ENCODE measurements around the gene CDK10.

Gene CDK10

DNA sequence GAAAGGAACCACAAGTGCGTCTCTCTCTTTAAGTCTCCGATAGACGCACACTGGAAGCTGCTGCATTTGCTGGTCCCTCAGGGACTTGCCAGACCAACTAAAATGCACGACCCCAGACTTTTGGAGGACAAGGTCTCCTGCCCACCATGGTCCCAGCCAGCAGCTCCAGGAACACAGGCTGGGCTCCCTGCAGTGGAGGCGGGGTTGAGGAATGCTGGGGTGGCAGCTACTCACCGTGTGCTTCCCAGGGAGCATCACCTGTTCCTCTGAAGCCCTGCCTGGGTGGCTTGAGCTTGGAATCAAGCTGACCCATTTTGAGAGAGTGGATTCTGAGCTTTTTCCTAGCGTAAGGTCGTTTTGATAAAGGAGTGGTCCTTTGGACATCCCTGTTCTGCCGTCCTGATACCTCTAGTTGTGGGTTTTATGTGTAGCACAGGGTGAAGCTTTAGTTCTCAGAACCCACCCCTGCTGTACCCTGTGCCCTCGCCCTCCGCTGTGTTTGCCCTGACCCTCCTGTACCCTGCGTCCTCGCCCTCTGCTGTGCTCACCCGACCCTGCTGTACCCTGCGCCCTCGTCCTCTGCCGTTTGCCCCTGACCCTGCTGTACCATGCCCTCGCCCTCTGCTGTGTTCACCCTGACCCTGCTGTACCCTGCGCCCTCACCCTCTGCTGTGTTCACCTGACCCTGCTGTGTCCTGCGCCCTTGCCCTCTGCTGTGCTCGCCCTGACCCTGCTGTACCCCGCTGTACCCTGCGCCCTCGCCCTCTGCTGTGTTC, 45.8 kb downstream of the CDK10 start:
- DNase-seq (ENCODE audit: extremely low read depth in 1 of 2, low read depth in 1 of 2) = no peak

DNA sequence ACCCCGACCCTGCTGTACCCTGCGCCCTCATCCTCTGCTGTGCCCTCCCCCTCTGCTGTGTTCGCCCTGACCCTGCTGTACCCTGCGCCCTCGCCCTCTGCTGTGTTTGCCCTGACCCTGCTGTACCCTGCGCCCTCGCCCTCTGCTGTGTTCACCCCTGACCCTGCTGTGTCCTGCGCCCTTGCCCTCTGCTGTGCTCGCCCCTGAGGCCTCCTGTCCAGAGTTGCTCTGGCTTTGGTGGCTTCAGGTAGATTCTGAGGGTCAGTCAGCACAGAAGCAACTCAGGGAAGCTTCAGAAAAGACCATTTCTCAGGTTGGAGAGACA, 46.4 kb downstream of the CDK10 start:
- no peak for DNase-seq (ENCODE audit: extremely low read depth in 1 of 2, low read depth in 1 of 2)

DNA sequence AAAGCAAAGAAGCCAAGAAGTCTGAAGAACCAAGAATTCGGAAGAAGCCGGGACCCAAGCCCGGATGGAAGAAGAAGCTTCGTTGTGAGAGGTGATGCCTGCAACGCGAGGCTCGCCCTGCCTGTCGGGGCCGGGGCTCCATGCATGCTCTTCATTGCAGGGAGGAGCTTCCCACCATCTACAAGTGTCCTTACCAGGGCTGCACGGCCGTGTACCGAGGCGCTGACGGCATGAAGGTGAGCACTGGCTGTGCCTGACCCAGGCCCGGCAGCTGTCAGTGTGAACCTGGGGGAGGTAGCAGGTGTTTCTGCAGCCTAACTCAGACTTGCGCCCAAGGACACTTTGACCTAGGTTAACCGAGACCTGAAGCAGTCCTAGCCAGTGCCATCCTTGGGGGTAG, 46.8 kb downstream of the CDK10 start:
- no peak for DNase-seq (ENCODE audit: extremely low read depth in 1 of 2, low read depth in 1 of 2)

- no peak for DNase-seq (ENCODE audit: extremely low read depth in 1 of 2, low read depth in 1 of 2)
These were observed 47.3 kb downstream of the CDK10 start for GRCh38 chr16:89733792-89734191.

DNA sequence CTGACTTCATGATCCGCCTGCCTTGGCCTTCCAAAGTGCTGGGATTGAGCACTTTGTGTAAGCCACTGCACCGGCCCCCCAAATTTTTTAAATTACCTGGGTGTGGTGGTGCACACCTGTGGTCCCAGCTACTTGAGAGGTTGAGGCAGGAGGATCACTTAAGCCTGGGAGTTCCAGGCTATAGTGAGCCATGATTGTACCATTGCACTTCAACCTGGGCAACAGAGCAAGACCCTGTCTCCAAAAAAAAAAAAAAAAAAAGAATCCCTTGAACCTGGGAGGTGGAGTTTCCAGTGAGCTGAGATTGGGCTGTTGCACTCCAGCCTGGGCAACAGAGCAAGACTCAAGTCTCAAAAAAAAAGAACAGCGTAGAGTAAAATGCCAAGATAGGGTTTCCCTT, 50.1 kb downstream of the CDK10 start:
- DNase-seq (ENCODE audit: extremely low read depth in 1 of 2, low read depth in 1 of 2) = no peak

DNA sequence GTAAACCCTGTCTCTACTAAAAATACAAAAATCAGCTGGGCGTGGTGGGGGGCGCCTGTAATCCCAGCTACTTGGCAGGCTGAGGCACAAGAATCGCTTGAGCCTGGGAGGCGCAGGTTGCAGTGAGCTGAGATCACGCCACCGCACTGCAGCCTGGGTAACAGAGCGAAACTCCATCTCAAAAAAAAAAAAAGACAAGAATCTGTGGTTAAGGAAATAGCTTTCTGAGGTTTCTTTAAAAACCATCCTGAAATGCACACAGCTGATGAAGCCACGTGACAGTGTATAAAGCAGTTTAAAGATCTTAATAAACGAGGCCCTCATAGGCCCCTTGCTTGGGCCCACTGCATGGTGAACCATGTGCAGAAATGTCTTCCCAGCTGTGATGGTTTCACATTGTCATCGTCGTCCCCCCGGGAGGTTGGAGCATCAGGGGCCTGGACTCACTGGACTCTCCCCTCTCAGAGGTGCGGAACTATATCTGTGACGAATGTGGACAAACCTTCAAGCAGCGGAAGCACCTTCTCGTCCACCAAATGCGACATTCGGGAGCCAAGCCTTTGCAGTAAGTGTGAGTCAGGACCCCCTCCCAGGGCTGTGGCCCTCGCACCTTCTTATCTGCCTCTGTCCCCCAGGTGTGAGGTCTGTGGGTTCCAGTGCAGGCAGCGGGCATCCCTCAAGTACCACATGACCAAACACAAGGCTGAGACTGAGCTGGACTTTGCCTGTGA, 51.0 kb downstream of the CDK10 start:
- no peak for DNase-seq (ENCODE audit: extremely low read depth in 1 of 2, low read depth in 1 of 2)

GRCh38 chr16:89738072-89738377, 51.5 kb downstream of the CDK10 start:
- no peak for DNase-seq (ENCODE audit: extremely low read depth in 1 of 2, low read depth in 1 of 2)

- DNase-seq (ENCODE audit: extremely low read depth in 1 of 2, low read depth in 1 of 2) = no peak
These were observed 52.2 kb downstream of the CDK10 start for GRCh38 chr16:89738538-89739317.

- no peak for DNase-seq (ENCODE audit: extremely low read depth in 1 of 2, low read depth in 1 of 2)
These were observed 52.9 kb downstream of the CDK10 start for GRCh38 chr16:89739383-89739782.

DNA sequence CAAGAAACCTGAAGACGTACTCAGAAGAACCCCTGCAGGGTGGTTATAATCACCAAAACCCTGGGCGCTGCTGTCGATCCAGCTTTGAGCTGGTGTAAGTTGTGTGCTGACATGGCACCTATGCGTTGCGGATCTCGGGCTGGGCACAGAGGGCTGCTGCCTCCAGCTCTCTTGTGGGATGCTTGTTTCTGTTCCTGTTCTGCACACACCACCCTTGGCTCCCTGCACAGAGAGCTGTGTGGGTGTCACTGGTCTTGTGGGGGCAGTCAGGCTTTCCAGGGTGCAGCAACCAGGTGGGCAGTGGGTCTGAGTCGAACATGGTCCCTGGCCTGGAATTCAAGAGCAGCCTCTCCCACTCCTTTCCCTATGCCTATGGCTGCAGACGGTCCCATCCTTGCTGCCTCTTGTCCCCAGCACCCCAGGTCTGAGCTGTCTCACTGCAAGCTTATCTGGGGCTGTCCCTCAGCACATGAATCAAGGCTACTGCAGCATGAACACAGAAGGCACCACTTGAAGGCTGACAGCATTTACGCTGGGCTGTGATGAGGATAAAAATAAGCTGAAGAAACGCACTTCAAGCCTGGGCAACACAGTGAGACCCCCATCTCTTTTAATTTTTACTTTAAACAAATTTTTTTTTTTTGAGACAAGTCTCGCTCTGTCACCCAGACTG, 55.0 kb downstream of the CDK10 start:
- no peak for DNase-seq (ENCODE audit: extremely low read depth in 1 of 2, low read depth in 1 of 2)

- DNase-seq (ENCODE audit: extremely low read depth in 1 of 2, low read depth in 1 of 2) = no peak
These were observed 56.5 kb downstream of the CDK10 start for GRCh38 chr16:89742948-89743347.

GRCh38 chr16:89744813-89745212, 58.3 kb downstream of the CDK10 start:
- DNase-seq (ENCODE audit: extremely low read depth in 1 of 2, low read depth in 1 of 2) = no peak

Measured in stimulated activated CD8-positive, alpha-beta memory T cell treated with anti-CD3 and anti-CD28 coated beads, Interleukin-7, amount 100 ng/mL, for 48 hours (primary cell).